ENCODE results near the gene LIPT2. TPM values are rescaled to one million over a fixed set of nuclear protein-coding genes. Genes with fewer than 3 reads are reported as not detected.

Gene LIPT2
- polyA plus RNA-seq, 1 experiment: 2.1 TPM

GRCh38 chr11:74463216-74463615 is 30.3 kb downstream of the LIPT2 start:
- TF ChIP-seq CTCF (IDR thresholded peaks at IDR 0.05; ENCODE audit: low read depth, low read length): no peak

DNA sequence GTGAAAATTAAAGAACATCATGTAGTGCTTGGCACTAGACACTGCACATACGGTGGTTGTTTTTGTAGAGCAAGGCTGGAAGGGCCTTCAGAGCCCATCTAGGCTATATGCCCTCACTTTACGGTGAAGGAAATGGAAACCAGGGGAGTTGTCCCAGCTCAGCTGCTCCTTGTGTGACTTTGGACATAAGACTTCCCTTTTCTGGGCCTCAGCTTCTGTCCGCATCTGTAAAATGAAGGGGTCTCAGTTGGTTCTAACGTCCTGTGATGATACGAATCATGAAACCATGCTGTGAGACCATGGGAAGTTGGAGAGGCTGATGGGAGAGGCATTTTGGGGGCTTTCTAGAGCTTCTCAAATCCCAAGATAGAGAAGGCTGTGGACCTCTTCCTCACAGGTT is 30.9 kb downstream of the LIPT2 start:
- POLR2A ChIA-PET: no interaction called here
- Histone ChIP-seq H3K27ac (ENCODE audit: low read depth, low read length) (no peak overlapping the region), H3K27me3 (ENCODE audit: control insufficient read depth, insufficient read depth, low read length) (peaks cover 38% of the 10 kb centered on the region), H3K4me3 (ENCODE audit: low read depth, low read length) (no peak overlapping the region), H3K9me3 (ENCODE audit: control insufficient read depth, insufficient read depth, low read length) (no peaks in the 10 kb centered on the region; the same call in 1 of the 2 replicates)
- CTCF ChIA-PET: interaction anchor here (0.9 to 4.7 kb wide), 2 partner anchors 11 to 206 kb away, joined by 3 to 44 read pairs; no protein-coding TSS in a partner anchor
- TF ChIP-seq CTCF (IDR thresholded peaks at IDR 0.05; ENCODE audit: low read depth, low read length): no peak
- no peak for DNase-seq (ENCODE audit: low read depth, low spot score)

More at GRCh38 chr11:74463216-74463615, 30.3 kb downstream of the LIPT2 start:
- ChIA-PET CTCF (interaction anchor here (4.7 kb wide), 1 partner anchor 11 kb away, joined by 44 read pairs; no protein-coding TSS in a partner anchor), POLR2A (interaction anchor here (1.6 kb wide), 1 partner anchor 30 kb away, joined by 11 read pairs; the partner anchor contains the start of gene LIPT2)
- Histone ChIP-seq H3K9me3 (ENCODE audit: control insufficient read depth, insufficient read depth, low read length) (no peaks in the 10 kb centered on the region; the same call in 1 of the 2 replicates), H3K27ac (ENCODE audit: low read depth, low read length) (no peak overlapping the region), H3K27me3 (ENCODE audit: control insufficient read depth, insufficient read depth, low read length) (peaks cover 43% of the 10 kb centered on the region), H3K4me3 (ENCODE audit: low read depth, low read length) (no peak overlapping the region)
- no peak for DNase-seq (ENCODE audit: low read depth, low spot score)

- no peaks in the 10 kb centered on the region; the same call in 1 of the 2 replicates for H3K9me3 ChIP-seq (ENCODE audit: control insufficient read depth, insufficient read depth, low read length)
- no peak overlapping the region for H3K27ac ChIP-seq (ENCODE audit: low read depth, low read length)
- H3K4me3 ChIP-seq (ENCODE audit: low read depth, low read length): no peak overlapping the region
- no peak for TF ChIP-seq CTCF (IDR thresholded peaks at IDR 0.05; ENCODE audit: low read depth, low read length)
- POLR2A ChIA-PET: interaction anchor here (0.5 kb wide), 1 partner anchor 30 kb away, joined by 6 read pairs; no protein-coding TSS in a partner anchor
- CTCF ChIA-PET: interaction anchor here (0.5 to 4.7 kb wide), 3 partner anchors 10 to 205 kb away, joined by 3 to 44 read pairs (median 5); no protein-coding TSS in a partner anchor
- H3K27me3 ChIP-seq (ENCODE audit: control insufficient read depth, insufficient read depth, low read length): peaks cover 38% of the 10 kb centered on the region
- DNase-seq (ENCODE audit: low read depth, low spot score): no peak
These were observed 31.5 kb downstream of the LIPT2 start for GRCh38 chr11:74462009-74462408.

- Histone ChIP-seq H3K9me3 (ENCODE audit: control insufficient read depth, insufficient read depth, low read length) (no peaks in the 10 kb centered on the region; the same call in 1 of the 2 replicates), H3K27ac (ENCODE audit: low read depth, low read length) (no peak overlapping the region), H3K4me3 (ENCODE audit: low read depth, low read length) (no peak overlapping the region), H3K27me3 (ENCODE audit: control insufficient read depth, insufficient read depth, low read length) (peaks cover 25% of the 10 kb centered on the region)
- DNase-seq (ENCODE audit: low read depth, low spot score): no peak
- no peak for TF ChIP-seq CTCF (IDR thresholded peaks at IDR 0.05; ENCODE audit: low read depth, low read length)
- POLR2A ChIA-PET: no interaction called here
- CTCF ChIA-PET: interaction anchor here (0.9 to 4.7 kb wide), 2 partner anchors 9 to 265 kb away, joined by 3 to 44 read pairs; no protein-coding TSS in a partner anchor
These were observed 32.9 kb downstream of the LIPT2 start for GRCh38 chr11:74460481-74461154.

- Histone ChIP-seq H3K27ac (ENCODE audit: low read depth, low read length) (no peak overlapping the region), H3K4me3 (ENCODE audit: low read depth, low read length) (no peak overlapping the region), H3K9me3 (ENCODE audit: control insufficient read depth, insufficient read depth, low read length) (no peaks in the 10 kb centered on the region; the same call in 1 of the 2 replicates), H3K27me3 (ENCODE audit: control insufficient read depth, insufficient read depth, low read length) (peaks cover 19% of the 10 kb centered on the region)
- TF ChIP-seq CTCF (IDR thresholded peaks at IDR 0.05; ENCODE audit: low read depth, low read length): no peak
- ChIA-PET CTCF (interaction anchor here (0.9 to 4.7 kb wide), 2 partner anchors 8 to 266 kb away, joined by 3 to 44 read pairs; no protein-coding TSS in a partner anchor), POLR2A (no interaction called here)
- DNase-seq (ENCODE audit: low read depth, low spot score): no peak
These were observed 33.5 kb downstream of the LIPT2 start for GRCh38 chr11:74460065-74460464.
